ENCODE measurements around the gene EYA4. TPM values are rescaled to one million over a fixed set of nuclear protein-coding genes. Genes with fewer than 3 reads are reported as not detected.

EYA4 gene
- total and polyA plus RNA-seq, 2 donors (not counting 3 experiments of a cell fraction or from before 2014, with no cell fraction given), result not detected

DNA sequence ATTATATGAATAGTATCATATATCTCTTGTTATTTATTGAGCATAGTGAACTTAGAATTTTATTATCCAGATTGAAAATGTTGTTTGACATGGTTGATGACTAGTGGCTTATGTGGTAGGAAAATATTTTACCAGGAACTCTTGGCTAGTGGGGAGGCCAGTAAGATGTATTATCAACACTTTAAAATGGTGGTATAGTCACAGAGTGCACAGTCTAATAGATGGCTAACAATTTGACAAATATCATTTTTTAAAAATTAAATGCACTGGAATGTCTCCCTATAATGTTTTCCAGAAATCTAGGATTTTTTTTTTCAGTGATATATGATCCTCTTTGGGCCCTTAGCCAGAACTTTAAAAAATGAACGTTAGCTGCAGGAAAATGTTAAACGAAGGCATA, 26.9 kb upstream of the EYA4 start:
- POLR2A ChIA-PET, result no interaction called here
- no peaks in the 10 kb centered on the region for H3K36me3 ChIP-seq (ENCODE audit: control insufficient read depth in 2 of 2, extremely low read depth in 1 of 2, insufficient read depth in 2 of 2, low read length in 2 of 2)

More for the DNA sequence above, 26.9 kb upstream of the EYA4 start:
- CTCF ChIA-PET, result no interaction called here
- DNase-seq (ENCODE audit: low read depth, low spot score), result no peak
- no peak for FAIRE-seq
- H3K4me1 ChIP-seq (ENCODE audit: control insufficient read depth, extremely low read depth, insufficient read depth, low read length), result no peaks in the 10 kb centered on the region
- H3K9me3 ChIP-seq (replicated peaks; ENCODE audit: control insufficient read depth, insufficient read depth, low read length), result no peaks in the 10 kb centered on the region
- H3K4me3 ChIP-seq (replicated peaks in 1 of 3; ENCODE audit: insufficient read depth in 1 of 3, low read depth in 1 of 3, low read length in 3 of 3), result no peak overlapping the region
- BruUV-seq (replicated peaks), result no TSS peak
- no peaks in the 10 kb centered on the region for H4K20me1 ChIP-seq (replicated peaks; ENCODE audit: control insufficient read depth, extremely low read depth, insufficient read depth, low read length)
- H2AFZ ChIP-seq (ENCODE audit: low read depth, low read length), result no peak overlapping the region
- TF ChIP-seq, protein P1, sequence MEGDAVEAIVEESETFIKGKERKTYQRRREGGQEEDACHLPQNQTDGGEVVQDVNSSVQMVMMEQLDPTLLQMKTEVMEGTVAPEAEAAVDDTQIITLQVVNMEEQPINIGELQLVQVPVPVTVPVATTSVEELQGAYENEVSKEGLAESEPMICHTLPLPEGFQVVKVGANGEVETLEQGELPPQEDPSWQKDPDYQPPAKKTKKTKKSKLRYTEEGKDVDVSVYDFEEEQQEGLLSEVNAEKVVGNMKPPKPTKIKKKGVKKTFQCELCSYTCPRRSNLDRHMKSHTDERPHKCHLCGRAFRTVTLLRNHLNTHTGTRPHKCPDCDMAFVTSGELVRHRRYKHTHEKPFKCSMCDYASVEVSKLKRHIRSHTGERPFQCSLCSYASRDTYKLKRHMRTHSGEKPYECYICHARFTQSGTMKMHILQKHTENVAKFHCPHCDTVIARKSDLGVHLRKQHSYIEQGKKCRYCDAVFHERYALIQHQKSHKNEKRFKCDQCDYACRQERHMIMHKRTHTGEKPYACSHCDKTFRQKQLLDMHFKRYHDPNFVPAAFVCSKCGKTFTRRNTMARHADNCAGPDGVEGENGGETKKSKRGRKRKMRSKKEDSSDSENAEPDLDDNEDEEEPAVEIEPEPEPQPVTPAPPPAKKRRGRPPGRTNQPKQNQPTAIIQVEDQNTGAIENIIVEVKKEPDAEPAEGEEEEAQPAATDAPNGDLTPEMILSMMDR (IDR thresholded peaks at IDR 0.05; ENCODE audit: extremely low read depth in 1 of 2, insufficient read depth in 1 of 2, low read depth in 1 of 2, low read length in 2 of 2), result no peak
- TF ChIP-seq MYC (IDR thresholded peaks at IDR 0.05; ENCODE audit: low read depth, low read length) (no peak), JUN (IDR thresholded peaks at IDR 0.05; ENCODE audit: borderline replicate concordance, insufficient read depth, insufficient read length, low read depth) (no peak), POLR2A (IDR thresholded peaks at IDR 0.05; ENCODE audit: low read depth, low read length) (no peak), POLR2AphosphoS5 (IDR thresholded peaks at IDR 0.05; ENCODE audit: insufficient read depth, low read depth, low read length) (no peak), EZH2 (IDR thresholded peaks at IDR 0.05; ENCODE audit: borderline replicate concordance, low read depth, low read length, severe bottlenecking) (no peak), GATA2 (IDR thresholded peaks at IDR 0.05; ENCODE audit: insufficient read depth, insufficient read length, low read depth, low read length) (no peak), FOS (IDR thresholded peaks at IDR 0.05; ENCODE audit: borderline replicate concordance, insufficient read depth, low read length) (no peak)
- TF ChIP-seq, protein P2, sequence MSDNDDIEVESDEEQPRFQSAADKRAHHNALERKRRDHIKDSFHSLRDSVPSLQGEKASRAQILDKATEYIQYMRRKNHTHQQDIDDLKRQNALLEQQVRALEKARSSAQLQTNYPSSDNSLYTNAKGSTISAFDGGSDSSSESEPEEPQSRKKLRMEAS (IDR thresholded peaks at IDR 0.05; ENCODE audit: insufficient read depth, insufficient read length), result no peak
- H3K79me2 ChIP-seq (ENCODE audit: control insufficient read depth, insufficient read depth, low read length), result no peaks in the 10 kb centered on the region
- no peak overlapping the region for H3K9ac ChIP-seq (replicated peaks; ENCODE audit: extremely low read depth, insufficient read depth, low read length)
- no peaks in the 10 kb centered on the region for H3K27me3 ChIP-seq (ENCODE audit: control insufficient read depth in 2 of 2, insufficient read depth in 2 of 2, low read length in 2 of 2)
- intact Hi-C loops (cut with micrococcal nuclease) (no loop called here), dilution Hi-C loops (cut with MboI; ENCODE audit: extremely low pct_ligation_motif_present, low sequenced_read_pairs) (no loop called here)
- no peak overlapping the region for H3K27ac ChIP-seq (ENCODE audit: insufficient read depth, low read depth, low read length)
- no peaks in the 10 kb centered on the region for H3K9me1 ChIP-seq (replicated peaks; ENCODE audit: control insufficient read depth, extremely low read depth, insufficient read depth, low read length)
- no peak overlapping the region for H3K4me2 ChIP-seq (ENCODE audit: insufficient read depth, low read length)
